Activated CD4-positive, alpha-beta memory T cell treated with anti-CD3 and anti-CD28 coated beads, Interleukin-2, amount 10 ng/mL, durations not matched to agents 7 days and 5 days (primary cell): Measurements from ENCODE around the gene LIMK2. TPM values are rescaled to one million over a fixed set of nuclear protein-coding genes. Genes with fewer than 3 reads are reported as not detected.

Source experiments
- CTCF ChIA-PET: fragments of 350-600 bp; sonication (Branson Sonifier 250); formaldehyde crosslinking; loops from one replicate; lab custom pipeline; 2021; ENCODE audit warnings: antibody characterized with exemption, inconsistent platforms; lab: Charles Lee
- POLR2A ChIA-PET: fragments of 350-600 bp; sonication (Branson Sonifier 250); formaldehyde crosslinking; loops from one replicate; lab custom pipeline; 2021; ENCODE audit warnings: antibody characterized with exemption; lab: Charles Lee
- DNase-seq: peaks from one replicate; pipeline ENCODE4 v3.0.0-alpha.2; 2020
- H3K27ac Mint-ChIP-seq: one replicate; pipeline ENCODE4 v1.8.0; 2021; ENCODE audit warnings: mild to moderate bottlenecking, mixed read lengths
- H3K27me3 Mint-ChIP-seq: one replicate; pipeline ENCODE4 v1.8.0; 2021; ENCODE audit warnings: mixed read lengths
- H3K36me3 Mint-ChIP-seq: one replicate; pipeline ENCODE4 v1.8.0; 2021; ENCODE audit warnings: low read depth, mixed read lengths
- H3K4me1 Mint-ChIP-seq: one replicate; pipeline ENCODE4 v1.8.0; 2021; ENCODE audit warnings: mixed read lengths
- H3K4me3 Mint-ChIP-seq: one replicate; pipeline ENCODE4 v1.8.0; 2021; ENCODE audit warnings: mild to moderate bottlenecking, mixed read lengths
- H3K9me3 Mint-ChIP-seq: one replicate; pipeline ENCODE4 v1.8.0; 2021; ENCODE audit warnings: mixed read lengths
- total RNA-seq, 2 experiments: library from RNA; stranded (reverse); gene quantifications; one replicate each; pipeline ENCODE4 v1.2.3, GENCODE V29; 2021

Gene LIMK2
- total RNA-seq, 2 experiments from 2014 or later: 44.0 to 46.4 TPM

DNA sequence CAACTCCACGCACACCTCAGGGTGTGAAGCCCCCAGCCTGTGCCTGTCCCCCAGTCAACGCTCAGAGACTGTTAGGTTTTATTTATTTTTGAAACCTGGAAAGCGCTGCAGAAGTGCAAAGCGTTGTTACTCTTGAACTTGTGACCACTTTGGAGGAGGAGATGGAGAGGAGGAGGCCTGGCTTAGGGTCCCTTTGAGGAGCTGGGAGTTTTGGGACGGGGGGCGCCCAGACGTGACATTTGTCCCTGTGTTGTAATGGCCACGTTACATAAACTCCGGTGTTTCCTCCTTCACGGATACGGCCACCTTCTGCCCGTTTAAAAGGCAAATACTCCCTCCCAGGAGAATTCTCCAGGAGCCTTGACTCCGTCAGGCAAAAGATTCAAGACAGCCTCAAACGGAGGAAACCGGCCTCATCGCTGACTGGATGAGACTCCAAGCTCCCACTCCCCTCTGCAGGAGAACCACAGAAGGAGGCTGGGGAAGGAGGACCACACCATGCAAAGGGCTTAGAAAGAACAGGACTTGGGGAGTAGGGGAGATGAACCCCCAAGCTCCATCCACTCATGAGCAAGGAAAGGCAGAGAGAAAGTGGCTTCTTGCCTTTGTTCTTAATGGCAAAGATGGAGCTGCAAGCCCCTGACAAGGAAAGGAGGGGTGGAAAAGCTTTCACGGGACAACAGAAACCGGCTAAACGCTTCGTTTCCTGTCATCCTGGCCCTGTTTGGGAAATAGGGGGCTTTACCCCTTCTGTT lies 79.6 kb downstream of the LIMK2 start:
- peaks cover 70% of the 10 kb centered on the region for H3K4me1 Mint-ChIP-seq
- ChIA-PET POLR2A (interaction anchor here (0.6 to 6.0 kb wide), 19 partner anchors 9 to 549 kb away, joined by 3 to 138 read pairs (median 11); partner anchors contain the start of genes DRG1, LIMK2, MORC2 and PATZ1), CTCF (interaction anchor here (0.7 to 5.8 kb wide), 14 partner anchors 9 to 528 kb away, joined by 3 to 59 read pairs (median 6); partner anchors contain the start of genes LIMK2, PATZ1 and SELENOM)
- H3K36me3 Mint-ChIP-seq: peaks cover 40% of the 10 kb centered on the region
- H3K27me3 Mint-ChIP-seq: no peaks in the 10 kb centered on the region
- DNase-seq: peak; percentile 33
- H3K27ac Mint-ChIP-seq: peak overlapping the region; percentile 99
- peak overlapping the region; percentile 98 for H3K4me3 Mint-ChIP-seq
- H3K9me3 Mint-ChIP-seq: no peaks in the 10 kb centered on the region

- Mint-ChIP-seq H3K9me3 (no peaks in the 10 kb centered on the region), H3K27ac (peak within 1 kb of the TSS; percentile 99), H3K27me3 (no peaks in the 10 kb centered on the region), H3K4me3 (peak within 1 kb of the TSS; percentile 98), H3K36me3 (peaks cover 36% of the 10 kb centered on the region), H3K4me1 (peaks cover 69% of the 10 kb centered on the region)
- peak; percentile 88 for DNase-seq
- ChIA-PET CTCF (interaction anchor here (0.7 to 5.8 kb wide), 17 partner anchors 8 to 529 kb away, joined by 3 to 59 read pairs (median 4); partner anchors contain the start of genes LIMK2, PATZ1 and SELENOM), POLR2A (interaction anchor here (0.6 to 6.0 kb wide), 23 partner anchors 9 to 1809 kb away, joined by 3 to 138 read pairs (median 7); partner anchors contain the start of genes DRG1, LIMK2, MORC2 and PATZ1)
Measured at GRCh38 chr22:31292236-31292989, 80.3 kb downstream of the LIMK2 start, which contains the start of gene PIK3IP1. PIK3IP1 (minus strand) TSS chr22:31292488; CDS start chr22:31292344, 144 bp downstream.

DNA sequence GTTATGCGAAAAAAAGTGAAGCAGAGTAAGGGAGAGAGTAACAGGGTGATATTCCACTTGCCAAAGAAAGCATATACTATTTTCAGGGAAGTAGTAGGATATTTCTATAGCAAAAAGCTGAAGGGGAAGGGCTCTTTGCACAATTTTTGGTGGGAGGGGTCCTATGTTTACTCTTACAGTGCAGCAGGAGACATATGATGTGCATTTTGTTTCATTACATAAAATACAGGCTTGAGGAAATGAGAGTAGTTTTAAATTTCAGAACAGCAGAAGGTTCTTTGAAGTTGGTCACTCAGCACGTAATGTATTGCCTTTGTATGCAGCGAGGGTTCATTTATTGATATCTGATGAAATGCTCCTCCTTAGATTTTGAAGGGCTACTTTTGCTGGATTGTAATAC lies 83.3 kb downstream of the LIMK2 start:
- POLR2A ChIA-PET: interaction anchor here (1.2 to 2.5 kb wide), 3 partner anchors 12 to 51 kb away, joined by 3 to 8 read pairs (median 5); partner anchors contain the start of gene PATZ1

DNA sequence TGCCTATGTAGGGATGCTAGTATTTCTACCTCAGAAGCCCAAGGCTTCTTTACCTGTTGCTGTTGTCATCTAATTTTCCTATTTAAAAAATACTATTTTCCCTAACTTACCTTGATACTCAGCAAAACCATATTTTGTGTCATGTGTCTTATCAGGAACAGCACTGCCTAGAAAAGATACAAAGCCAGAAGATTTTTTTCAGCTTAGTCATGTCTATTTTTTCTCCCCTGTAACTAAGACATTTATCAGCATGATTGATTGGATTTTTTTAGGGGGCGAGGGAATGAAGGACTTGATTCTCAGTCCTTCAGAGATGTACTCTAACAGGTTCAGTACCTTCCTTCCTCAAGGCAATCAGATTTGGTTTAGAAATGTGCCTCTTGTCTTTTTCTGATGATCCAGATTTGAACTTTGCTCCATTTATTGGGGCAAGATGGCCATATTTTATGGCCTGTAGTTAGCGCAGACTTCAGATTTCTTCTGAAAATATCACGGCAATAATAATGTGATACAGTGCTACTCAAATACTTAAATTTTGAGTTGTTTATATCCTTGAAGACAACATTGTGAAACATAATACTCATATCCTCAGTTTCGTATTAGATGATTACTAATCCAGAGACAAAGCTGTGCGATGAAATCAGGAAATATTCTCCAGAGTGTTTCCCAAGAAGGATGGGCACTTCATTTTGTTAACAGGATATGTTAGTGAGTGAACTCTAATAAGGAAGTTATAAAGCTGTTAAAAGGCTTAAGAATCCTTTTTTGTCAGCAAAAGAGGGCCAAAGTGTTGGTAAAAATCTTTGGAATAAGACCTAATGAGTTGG lies 83.9 kb downstream of the LIMK2 start:
- no peaks in the 10 kb centered on the region for H3K9me3 Mint-ChIP-seq
- DNase-seq: no peak
- no peaks in the 10 kb centered on the region for H3K27me3 Mint-ChIP-seq
- ChIA-PET CTCF (interaction anchor here (0.7 to 4.8 kb wide), 4 partner anchors 15 to 27 kb away, joined by 3 to 21 read pairs (median 10); no protein-coding TSS in a partner anchor), POLR2A (interaction anchor here (0.7 to 2.5 kb wide), 9 partner anchors 10 to 328 kb away, joined by 3 to 8 read pairs (median 3); partner anchors contain the start of genes LIMK2, MORC2 and PATZ1)
- peak overlapping the region; percentile 4 for H3K27ac Mint-ChIP-seq
- H3K4me1 Mint-ChIP-seq: peaks cover 39% of the 10 kb centered on the region
- H3K36me3 Mint-ChIP-seq: peaks cover 6% of the 10 kb centered on the region
- no peak overlapping the region for H3K4me3 Mint-ChIP-seq

More for the DNA sequence above, 83.3 kb downstream of the LIMK2 start:
- Mint-ChIP-seq H3K4me1 (peaks cover 41% of the 10 kb centered on the region), H3K27me3 (no peaks in the 10 kb centered on the region), H3K36me3 (peaks cover 8% of the 10 kb centered on the region), H3K27ac (no peak overlapping the region), H3K4me3 (no peak overlapping the region), H3K9me3 (no peaks in the 10 kb centered on the region)
- no peak for DNase-seq
- CTCF ChIA-PET: interaction anchor here (4.0 to 4.8 kb wide), 2 partner anchors 19 to 23 kb away, joined by 15 to 21 read pairs; no protein-coding TSS in a partner anchor

DNA sequence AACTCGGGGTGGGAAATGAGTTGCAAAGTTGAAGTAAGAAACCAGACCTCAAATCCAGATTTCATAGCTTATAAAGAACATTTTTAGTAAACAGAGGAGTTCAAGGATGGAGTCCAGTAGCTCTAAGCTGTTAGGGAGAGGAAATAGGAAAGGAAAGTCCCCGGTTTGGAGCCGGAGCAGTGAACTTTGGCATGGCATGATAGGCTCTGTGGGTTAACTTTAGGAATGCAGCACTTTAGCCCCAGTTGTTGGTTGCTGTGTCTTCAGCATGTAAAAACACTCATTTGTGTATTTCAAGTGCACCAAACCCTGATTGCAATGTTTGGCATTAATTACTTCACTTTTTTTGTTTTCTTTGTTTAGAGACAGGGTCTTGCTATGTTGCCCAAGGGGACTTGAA lies 88.8 kb downstream of the LIMK2 start:
- H3K4me3 Mint-ChIP-seq: no peak overlapping the region
- POLR2A ChIA-PET: interaction anchor here (0.7 to 4.7 kb wide), 4 partner anchors 10 to 87 kb away, joined by 3 to 60 read pairs (median 4); partner anchors contain the start of gene PIK3IP1

DNA sequence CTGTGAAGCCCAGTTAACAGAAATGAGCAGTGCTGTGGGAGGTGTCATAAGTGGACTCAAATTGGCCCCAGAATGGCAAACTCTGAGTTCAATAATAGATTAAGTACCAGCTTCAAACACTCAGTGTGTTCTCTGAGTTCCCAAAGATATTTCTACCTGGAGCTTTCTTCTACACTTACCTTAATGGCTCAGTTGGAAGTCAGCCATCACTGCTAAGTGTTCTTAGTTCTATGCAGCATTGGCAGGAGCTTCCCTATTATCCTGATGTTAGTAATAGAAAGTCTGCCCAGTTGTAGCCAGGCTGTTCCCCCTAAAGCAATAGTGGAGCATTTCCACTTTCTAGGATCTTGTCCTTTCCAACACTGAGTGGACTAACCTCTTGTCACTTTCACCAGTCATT lies 89.9 kb downstream of the LIMK2 start:
- no peaks in the 10 kb centered on the region for H3K27me3 Mint-ChIP-seq
- H3K4me3 Mint-ChIP-seq: no peak overlapping the region
- ChIA-PET CTCF (interaction anchor here (1.6 to 3.1 kb wide), 2 partner anchors 9 to 12 kb away, joined by 4 to 19 read pairs; partner anchors contain the start of gene PIK3IP1), POLR2A (interaction anchor here (0.5 to 4.7 kb wide), 4 partner anchors 11 to 46 kb away, joined by 3 to 60 read pairs (median 4); partner anchors contain the start of gene PIK3IP1)
- no peaks in the 10 kb centered on the region for H3K9me3 Mint-ChIP-seq
- no peaks in the 10 kb centered on the region for H3K36me3 Mint-ChIP-seq
- no peak overlapping the region for H3K27ac Mint-ChIP-seq
- peaks cover 12% of the 10 kb centered on the region for H3K4me1 Mint-ChIP-seq
- no peak for DNase-seq

More for the DNA sequence above, 88.8 kb downstream of the LIMK2 start:
- H3K27me3 Mint-ChIP-seq: no peaks in the 10 kb centered on the region
- H3K36me3 Mint-ChIP-seq: no peaks in the 10 kb centered on the region
- CTCF ChIA-PET: interaction anchor here (1.2 to 3.1 kb wide), 4 partner anchors 10 to 193 kb away, joined by 4 to 19 read pairs (median 8); partner anchors contain the start of genes PIK3IP1 and SELENOM
- peaks cover 15% of the 10 kb centered on the region for H3K4me1 Mint-ChIP-seq
- no peak for DNase-seq
- no peaks in the 10 kb centered on the region for H3K9me3 Mint-ChIP-seq
- no peak overlapping the region for H3K27ac Mint-ChIP-seq

GRCh38 chr22:31302537-31302936 lies 90.4 kb downstream of the LIMK2 start:
- Mint-ChIP-seq H3K9me3 (no peaks in the 10 kb centered on the region), H3K27ac (no peak overlapping the region), H3K4me1 (peaks cover 15% of the 10 kb centered on the region), H3K36me3 (no peaks in the 10 kb centered on the region), H3K4me3 (no peak overlapping the region), H3K27me3 (no peaks in the 10 kb centered on the region)
- CTCF ChIA-PET: interaction anchor here (1.6 to 3.1 kb wide), 2 partner anchors 10 to 11 kb away, joined by 4 to 19 read pairs; partner anchors contain the start of gene PIK3IP1
- POLR2A ChIA-PET: interaction anchor here (0.5 to 4.7 kb wide), 4 partner anchors 11 to 46 kb away, joined by 3 to 60 read pairs (median 4); partner anchors contain the start of gene PIK3IP1
- DNase-seq: no peak

- Mint-ChIP-seq H3K4me3 (no peak overlapping the region), H3K27ac (no peak overlapping the region), H3K27me3 (no peaks in the 10 kb centered on the region), H3K36me3 (no peaks in the 10 kb centered on the region), H3K4me1 (peaks cover 30% of the 10 kb centered on the region), H3K9me3 (no peaks in the 10 kb centered on the region)
- ChIA-PET CTCF (no interaction called here), POLR2A (interaction anchor here (1.4 kb wide), 1 partner anchor 15 kb away, joined by 3 read pairs; no protein-coding TSS in a partner anchor)
- DNase-seq: no peak
Measured at GRCh38 chr22:31305194-31305593, 93.1 kb downstream of the LIMK2 start.

GRCh38 chr22:31308181-31308580 lies 96.1 kb downstream of the LIMK2 start:
- ChIA-PET POLR2A (interaction anchor here (1.1 to 3.0 kb wide), 4 partner anchors 17 to 181 kb away, joined by 3 to 29 read pairs (median 6); partner anchors contain the start of genes LIMK2 and PIK3IP1), CTCF (interaction anchor here (1.5 kb wide), 1 partner anchor 35 kb away, joined by 4 read pairs; no protein-coding TSS in a partner anchor)
- no peaks in the 10 kb centered on the region for H3K36me3 Mint-ChIP-seq
- H3K4me1 Mint-ChIP-seq: peaks cover 29% of the 10 kb centered on the region
- peak overlapping the region; percentile 65 for H3K27ac Mint-ChIP-seq
- no peaks in the 10 kb centered on the region for H3K27me3 Mint-ChIP-seq
- no peak for DNase-seq
- H3K9me3 Mint-ChIP-seq: no peaks in the 10 kb centered on the region
- H3K4me3 Mint-ChIP-seq: no peak overlapping the region

- Mint-ChIP-seq H3K27me3 (no peaks in the 10 kb centered on the region), H3K4me1 (peaks cover 11% of the 10 kb centered on the region), H3K36me3 (peaks cover 5% of the 10 kb centered on the region), H3K27ac (no peak overlapping the region), H3K4me3 (no peak overlapping the region), H3K9me3 (peaks cover 10% of the 10 kb centered on the region)
- ChIA-PET CTCF (interaction anchor here (0.5 to 3.9 kb wide), 26 partner anchors 8 to 647 kb away, joined by 3 to 26 read pairs (median 5); partner anchors contain the start of genes LIMK2, PIK3IP1 and SELENOM), POLR2A (interaction anchor here (0.9 to 4.8 kb wide), 6 partner anchors 11 to 86 kb away, joined by 3 to 49 read pairs (median 4); partner anchors contain the start of genes DRG1 and PIK3IP1)
- peak; percentile 69 for DNase-seq
Measured at GRCh38 chr22:31313366-31314147, 101.5 kb downstream of the LIMK2 start.
